DMS 273 (cell line): ENCODE data around the gene ZFHX3.

Experiments
- DNase-seq: peaks from one replicate; lab custom pipeline; 2025; ENCODE audit not compliant: unreplicated experiment; lab: John Stamatoyannopoulos, UW

ZFHX3 gene

GRCh38 chr16:72910381-72910780, 137.5 kb downstream of the ZFHX3 start:
- DNase-seq, result no peak

DNA sequence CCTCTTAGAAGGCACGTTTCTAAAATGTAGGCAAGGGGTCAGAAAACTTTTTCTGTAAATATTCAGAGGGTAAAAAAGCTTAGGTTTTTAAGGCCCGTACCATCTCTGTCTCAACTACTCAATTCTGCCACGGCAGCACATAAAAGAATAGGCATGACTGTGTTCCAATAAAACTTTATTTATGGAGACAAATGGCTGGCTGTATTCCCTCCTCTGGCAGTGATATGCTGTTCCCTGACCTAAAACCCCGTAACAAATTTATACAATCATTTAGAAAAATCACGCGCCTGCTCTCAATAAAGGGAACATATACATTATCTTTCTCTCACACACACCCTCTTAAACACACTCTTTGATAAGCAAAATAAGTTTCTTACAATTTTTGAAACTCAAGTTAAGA, 138.7 kb downstream of the ZFHX3 start:
- no peak for DNase-seq

GRCh38 chr16:72908362-72909167, 139.4 kb downstream of the ZFHX3 start:
- DNase-seq, result no peak

- DNase-seq, result no peak
These were observed 142.3 kb downstream of the ZFHX3 start for GRCh38 chr16:72905581-72905980.

GRCh38 chr16:72903176-72903575, 144.8 kb downstream of the ZFHX3 start:
- DNase-seq, result no peak

DNA sequence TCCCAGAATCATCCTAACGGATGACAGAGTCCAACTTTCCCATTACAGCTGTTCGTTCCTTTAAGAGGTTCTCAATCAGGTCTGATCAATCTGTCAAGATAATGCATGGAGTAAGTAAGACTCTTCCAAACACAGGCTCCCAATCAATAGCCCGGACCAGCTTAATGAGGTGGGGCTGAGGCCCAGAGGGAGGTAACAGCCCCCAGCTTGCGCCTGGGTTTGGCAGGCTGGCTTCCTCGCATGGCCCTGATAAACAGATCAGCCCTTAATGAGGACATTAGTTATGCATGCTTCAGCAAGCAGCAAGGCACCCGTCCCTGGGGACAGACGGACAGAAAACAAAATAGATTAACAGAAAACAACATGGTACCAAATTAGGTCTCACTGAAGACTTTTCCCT, 145.7 kb downstream of the ZFHX3 start:
- no peak for DNase-seq

- no peak for DNase-seq
These were observed 146.8 kb downstream of the ZFHX3 start for GRCh38 chr16:72901000-72901627.

DNA sequence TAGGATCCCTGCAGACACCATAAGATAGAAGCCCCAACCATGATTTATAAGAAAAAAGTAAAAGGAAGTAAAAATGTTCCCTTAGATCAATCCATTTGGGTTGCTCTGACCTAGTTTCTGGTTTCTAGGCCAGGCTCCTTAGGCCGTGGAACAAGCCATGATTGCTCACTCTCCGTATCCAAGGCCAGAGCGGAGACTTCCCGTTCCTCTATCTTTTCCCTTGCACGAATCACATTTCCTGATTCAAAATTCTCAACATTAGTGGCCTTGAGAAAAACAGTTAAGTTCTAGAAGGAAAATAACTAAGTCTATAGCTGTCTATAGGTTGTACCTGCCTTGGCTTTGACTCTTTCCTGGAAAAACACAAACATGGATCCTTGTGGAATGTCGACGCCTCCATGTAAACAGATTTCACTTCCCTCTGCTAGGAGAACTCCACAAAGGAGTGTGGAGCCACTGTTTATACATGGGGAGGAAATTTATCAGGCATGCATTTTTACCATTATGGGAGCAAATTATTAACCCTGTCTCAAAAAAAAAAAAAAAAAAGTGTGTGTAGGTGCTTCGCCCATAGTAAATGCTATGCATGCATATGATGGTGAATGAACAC, 149.6 kb downstream of the ZFHX3 start:
- no peak for DNase-seq

- no peak for DNase-seq
These were observed 150.2 kb downstream of the ZFHX3 start for GRCh38 chr16:72897707-72898106.

GRCh38 chr16:72896485-72897118, 151.3 kb downstream of the ZFHX3 start:
- DNase-seq, result no peak

GRCh38 chr16:72895951-72896350, 152.0 kb downstream of the ZFHX3 start:
- no peak for DNase-seq

- DNase-seq, result peak; percentile 40
These were observed 153.4 kb downstream of the ZFHX3 start for GRCh38 chr16:72894293-72895151.

DNA sequence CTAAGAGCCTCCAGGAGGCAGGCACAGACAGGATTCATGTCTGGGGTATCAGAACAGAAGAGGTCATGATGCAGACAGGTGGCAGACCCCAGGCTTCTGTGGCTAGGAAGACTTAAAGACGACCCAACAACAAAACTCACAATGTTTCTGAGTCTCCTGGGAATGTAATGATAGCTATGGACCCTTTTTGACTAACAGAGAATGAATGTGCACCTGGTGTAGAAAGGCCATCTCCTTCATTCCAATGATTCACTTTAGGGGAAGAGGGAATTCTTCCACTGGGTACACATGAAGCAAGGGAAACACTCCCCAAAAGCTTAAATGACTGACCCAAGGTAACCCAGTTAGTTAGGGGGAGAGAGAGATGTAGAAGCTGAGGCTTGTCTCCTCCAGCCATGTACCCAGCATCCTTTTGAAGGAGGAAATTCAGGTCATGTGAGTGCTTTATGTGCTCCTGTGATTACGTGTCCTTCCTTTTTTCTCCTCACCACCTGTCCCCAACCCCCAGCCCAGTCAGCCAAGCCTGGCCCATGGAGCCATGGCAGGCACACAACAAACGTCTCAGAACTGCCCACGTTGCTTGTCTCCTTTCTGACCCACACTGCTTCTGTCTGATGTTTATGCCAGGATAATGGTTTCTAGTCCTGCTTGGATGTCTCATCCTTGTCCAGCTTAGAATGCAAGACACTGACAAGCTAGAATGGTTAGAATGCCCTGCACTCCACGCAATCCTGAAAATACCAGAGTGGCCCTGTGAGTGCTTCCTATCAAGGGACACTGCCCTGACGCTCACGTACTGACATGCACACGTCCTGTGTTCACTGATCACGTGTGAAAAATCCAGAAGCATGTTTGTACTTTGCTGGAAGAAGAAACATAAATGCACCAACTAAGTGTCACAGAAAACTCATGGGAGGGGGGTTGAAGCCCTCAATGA, 156.4 kb downstream of the ZFHX3 start:
- no peak for DNase-seq

DNA sequence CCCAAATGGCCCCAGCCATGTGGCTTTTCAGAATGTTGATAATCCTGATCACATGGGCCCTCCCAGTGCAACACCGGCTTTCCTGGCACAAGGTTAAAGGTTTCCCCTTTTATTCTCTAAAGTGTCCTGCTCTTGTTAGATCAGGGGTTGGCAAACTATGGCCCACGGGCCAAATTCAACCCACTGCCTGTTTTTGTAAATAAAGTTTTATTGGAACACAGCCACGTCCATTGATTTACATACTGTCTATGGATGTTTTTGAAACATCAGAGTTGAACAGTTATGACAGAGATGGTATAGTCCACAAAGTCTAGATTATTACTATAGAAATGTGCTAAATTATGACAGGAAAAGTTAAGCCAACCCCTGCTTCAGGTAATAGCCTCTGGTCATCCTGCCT, 157.3 kb downstream of the ZFHX3 start:
- no peak for DNase-seq

DNA sequence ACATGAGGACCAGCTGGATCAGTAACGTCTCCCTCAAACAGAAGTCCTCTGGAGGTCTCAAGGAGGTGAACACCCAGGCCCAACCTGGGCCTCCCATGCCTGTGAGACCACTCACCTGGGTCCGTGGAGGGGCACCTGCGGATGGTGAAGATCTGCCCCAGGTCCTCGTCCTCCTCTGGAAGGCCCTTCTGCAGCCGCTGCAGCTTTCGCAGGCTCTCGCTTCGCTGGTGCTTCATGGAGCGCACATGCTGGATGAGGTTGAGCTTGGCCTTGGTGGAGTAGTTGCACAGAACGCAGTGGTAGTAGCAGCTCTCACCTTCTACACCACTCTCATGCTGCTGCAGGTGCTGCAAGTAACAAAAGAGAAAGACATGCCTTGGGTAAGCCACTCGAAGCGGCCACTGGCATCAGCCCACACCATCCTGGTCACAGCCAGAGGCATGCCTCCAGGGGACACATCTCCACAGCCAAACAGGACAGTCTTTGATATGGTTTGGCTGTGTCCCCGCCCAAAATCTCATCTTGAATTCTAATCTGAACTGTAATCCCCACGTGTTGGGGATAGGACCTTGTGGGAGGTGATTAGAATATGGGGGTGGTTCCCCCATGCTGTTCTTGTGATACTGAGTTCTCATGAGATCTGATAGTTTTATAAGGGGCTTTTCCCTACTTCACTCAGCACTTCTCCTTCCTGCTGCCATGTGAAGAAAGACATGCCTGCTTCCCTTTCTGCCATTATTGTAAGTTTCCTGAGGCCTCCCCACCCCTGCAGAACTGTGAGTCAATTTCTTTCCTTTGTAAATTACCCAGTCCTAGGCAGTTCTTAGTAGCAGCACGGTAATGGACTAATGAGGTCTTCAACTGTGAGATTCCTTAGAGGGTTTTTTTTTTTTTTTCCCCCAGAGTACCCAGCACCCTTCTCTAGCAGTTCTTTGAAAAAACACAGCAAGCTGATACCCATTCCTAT, 158.0 kb downstream of the ZFHX3 start:
- DNase-seq, result no peak

DNA sequence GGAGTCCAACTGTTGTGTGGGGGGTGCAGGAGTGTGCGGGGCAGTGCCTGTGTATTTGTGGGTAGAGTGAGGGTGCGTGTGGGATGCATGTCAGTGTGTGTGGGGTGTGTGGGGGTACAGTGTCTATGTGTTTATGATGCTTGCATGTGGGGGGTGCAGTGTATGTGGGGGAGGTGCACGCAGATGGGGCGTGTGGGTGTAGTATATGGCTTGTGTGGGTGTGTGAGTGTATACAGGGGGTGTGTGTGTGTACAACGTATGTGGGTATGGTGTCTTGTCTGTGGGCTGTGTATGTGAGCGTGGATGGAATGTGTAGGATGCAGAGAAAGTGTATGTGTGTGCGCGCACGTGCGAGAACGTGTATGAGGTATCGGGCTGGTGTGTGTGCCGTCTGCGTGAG, 160.4 kb downstream of the ZFHX3 start:
- DNase-seq, result no peak

- DNase-seq, result no peak
These were observed 161.5 kb downstream of the ZFHX3 start for GRCh38 chr16:72886346-72886974.

DNA sequence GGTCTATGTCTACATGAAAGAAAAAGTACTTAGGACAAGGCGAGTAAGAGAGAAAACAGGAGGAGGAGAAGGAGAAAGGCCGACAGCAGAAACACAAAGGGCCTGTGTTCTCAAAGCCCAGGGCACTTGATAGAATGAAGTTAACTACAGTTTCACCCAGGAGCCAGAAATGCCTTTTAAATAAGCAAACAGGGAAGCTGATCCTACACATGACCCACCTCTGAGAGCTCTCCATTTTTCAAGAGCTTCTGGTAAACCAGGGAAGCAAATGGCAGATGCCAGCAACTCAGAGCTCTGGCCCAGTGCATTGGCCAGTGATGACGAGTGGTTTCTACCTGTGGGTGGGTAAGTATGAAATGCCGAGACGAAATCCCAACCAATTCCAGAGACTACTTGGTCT, 163.4 kb downstream of the ZFHX3 start:
- no peak for DNase-seq
